NT2/D1 (cell line): ENCODE results near the gene RNF133.

Experiments
- DNase-seq: peaks from one replicate; pipeline ENCODE4 v3.0.0-alpha.2; 2011; ENCODE audit warnings: low read depth, low spot score
- H3K27me3 ChIP-seq: 2 replicates; pipeline ENCODE4 v1.6.0; 2011; ENCODE audit warnings: mild to moderate bottlenecking; ENCODE audit not compliant: insufficient read length, insufficient read depth
- H3K36me3 ChIP-seq: 2 replicates; pipeline ENCODE4 v1.6.1; 2011; ENCODE audit warnings: mild to moderate bottlenecking, low read length, mixed read lengths; ENCODE audit not compliant: insufficient read depth, insufficient read length
- H3K4me1 ChIP-seq: 2 replicates; pipeline ENCODE4 v1.5.1; 2011; ENCODE audit not compliant: insufficient read depth, insufficient read length
- H3K4me3 ChIP-seq: 2 replicates; pipeline ENCODE4 v1.5.1; 2011; ENCODE audit warnings: low read depth; ENCODE audit not compliant: insufficient read length
- H3K9ac ChIP-seq: 2 replicates; pipeline ENCODE4 v1.6.0; 2011; ENCODE audit warnings: low read depth; ENCODE audit not compliant: insufficient read length
- H3K9me3 ChIP-seq: 2 replicates; pipeline ENCODE4 v1.5.1; 2011; ENCODE audit warnings: mild to moderate bottlenecking, low read length; ENCODE audit not compliant: insufficient read depth
- SUZ12 ChIP-seq: IDR thresholded peaks from 2 replicates; pipeline ENCODE4 v1.6.1; 2011; ENCODE audit not compliant: insufficient read length, insufficient read depth; ENCODE audit errors: extremely low read depth
- YY1 ChIP-seq: IDR thresholded peaks from 2 replicates; pipeline ENCODE4 v1.6.1; 2011; ENCODE audit not compliant: insufficient read length, insufficient read depth
- ZNF274 ChIP-seq: IDR thresholded peaks from 2 replicates; pipeline ENCODE4 v1.6.1; 2011; ENCODE audit warnings: mild to moderate bottlenecking, low read depth, low read length

RNF133 gene

DNA sequence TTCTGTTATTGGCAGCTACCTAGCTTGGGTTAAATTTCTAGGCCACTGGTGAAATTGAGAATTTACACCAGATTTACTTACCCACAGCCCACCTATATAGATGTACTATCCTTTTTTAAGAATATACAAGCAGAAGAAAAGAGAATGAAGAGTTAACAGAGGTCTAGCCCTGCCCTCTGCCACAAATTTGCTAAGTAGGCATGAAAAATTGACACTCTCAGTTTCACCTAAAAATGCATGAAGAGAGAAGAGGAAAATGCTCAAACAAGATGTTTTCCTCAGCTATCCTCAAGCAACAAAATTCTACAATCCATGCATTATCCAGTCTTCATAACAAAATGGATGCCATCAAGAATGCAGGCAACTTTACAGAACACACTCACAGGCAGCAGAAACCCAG, 28.4 kb upstream of the RNF133 start:
- H3K4me1 ChIP-seq = no peaks in the 10 kb centered on the region
- DNase-seq = no peak
- H3K36me3 ChIP-seq = no peaks in the 10 kb centered on the region
- H3K9ac ChIP-seq = no peak overlapping the region
- H3K9me3 ChIP-seq = no peaks in the 10 kb centered on the region
- no peaks in the 10 kb centered on the region for H3K27me3 ChIP-seq
- H3K4me3 ChIP-seq = no peak overlapping the region
- TF ChIP-seq SUZ12 = no peak
- no peak for TF ChIP-seq ZNF274
- no peak for TF ChIP-seq YY1

DNA sequence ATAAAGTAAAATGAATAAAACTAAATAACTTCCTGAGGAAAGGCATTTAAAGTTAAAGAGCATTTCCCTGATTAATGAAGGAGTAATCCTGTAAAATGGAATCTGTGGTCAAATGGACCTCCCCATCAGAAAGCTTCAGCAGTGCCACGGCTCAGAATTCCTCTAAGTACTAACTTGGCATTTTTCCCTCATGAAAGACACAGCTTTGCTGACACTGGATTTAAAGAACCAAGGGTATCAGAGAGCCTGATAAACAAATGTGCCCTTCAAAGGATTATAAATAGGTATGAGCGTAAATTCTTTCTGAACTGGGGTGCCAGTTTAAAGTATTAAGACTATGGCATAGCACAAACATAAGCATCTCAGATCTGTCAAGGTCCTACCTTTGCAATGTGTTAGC, 28.0 kb upstream of the RNF133 start:
- Histone ChIP-seq H3K36me3 (no peaks in the 10 kb centered on the region), H3K4me1 (no peaks in the 10 kb centered on the region), H3K9me3 (no peaks in the 10 kb centered on the region), H3K4me3 (no peak overlapping the region), H3K9ac (no peak overlapping the region), H3K27me3 (no peaks in the 10 kb centered on the region)
- no peak for TF ChIP-seq SUZ12
- no peak for TF ChIP-seq ZNF274
- no peak for TF ChIP-seq YY1
- no peak for DNase-seq

DNA sequence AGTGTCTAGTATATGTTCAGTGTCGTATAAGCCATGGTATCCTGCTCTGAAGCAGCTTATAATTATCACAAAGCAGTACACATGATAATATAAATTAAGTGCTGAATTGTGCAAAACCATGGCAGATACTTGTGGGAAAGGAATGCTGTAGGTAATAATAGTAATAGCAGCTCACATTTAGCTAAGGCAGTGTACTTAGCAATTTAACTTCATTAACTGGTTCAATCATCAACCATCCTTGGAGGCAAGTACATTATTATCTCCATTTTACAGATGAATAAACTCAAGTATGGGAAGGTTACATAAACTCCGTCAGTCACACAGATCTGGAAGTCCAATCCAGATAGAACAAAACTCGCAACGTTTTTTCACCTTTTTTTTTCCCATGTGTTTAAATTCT, 25.4 kb upstream of the RNF133 start:
- Histone ChIP-seq H3K9me3 (no peaks in the 10 kb centered on the region), H3K9ac (no peak overlapping the region), H3K4me1 (no peaks in the 10 kb centered on the region), H3K4me3 (no peak overlapping the region), H3K27me3 (no peaks in the 10 kb centered on the region), H3K36me3 (no peaks in the 10 kb centered on the region)
- TF ChIP-seq YY1 (no peak), SUZ12 (no peak), ZNF274 (no peak)
- no peak for DNase-seq

DNA sequence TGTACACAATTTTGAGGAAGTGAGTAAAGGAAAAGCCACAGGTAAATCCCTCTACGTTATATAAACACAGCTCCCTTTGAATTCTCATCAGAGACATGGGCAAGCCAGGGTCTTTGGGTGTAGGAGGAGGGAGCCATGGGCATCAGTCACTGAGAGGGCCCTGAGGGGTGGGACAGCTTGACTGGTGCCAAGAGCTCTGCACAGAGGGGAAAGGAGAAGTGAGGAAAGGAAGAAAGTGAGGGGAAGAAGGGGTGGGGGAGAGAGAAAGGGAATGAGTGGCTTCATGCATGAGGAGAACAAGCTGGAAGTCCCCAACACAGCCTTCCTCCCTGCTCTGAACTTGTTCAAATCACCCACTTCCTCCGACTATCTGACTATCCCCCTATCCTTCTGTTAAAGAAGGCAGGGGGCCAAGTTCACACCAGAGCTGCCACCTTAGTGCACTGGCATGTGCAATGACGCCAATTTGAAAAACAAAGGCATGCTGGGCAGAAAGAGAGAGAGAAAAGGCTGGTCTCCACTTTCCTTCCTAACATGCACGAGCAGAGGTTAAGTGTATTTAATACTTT, 20.2 kb upstream of the RNF133 start:
- TF ChIP-seq SUZ12 = no peak
- TF ChIP-seq YY1 = no peak
- Histone ChIP-seq H3K27me3 (no peaks in the 10 kb centered on the region), H3K9ac (no peak overlapping the region), H3K36me3 (no peaks in the 10 kb centered on the region), H3K4me1 (no peaks in the 10 kb centered on the region), H3K9me3 (no peaks in the 10 kb centered on the region), H3K4me3 (no peak overlapping the region)
- DNase-seq = no peak

DNA sequence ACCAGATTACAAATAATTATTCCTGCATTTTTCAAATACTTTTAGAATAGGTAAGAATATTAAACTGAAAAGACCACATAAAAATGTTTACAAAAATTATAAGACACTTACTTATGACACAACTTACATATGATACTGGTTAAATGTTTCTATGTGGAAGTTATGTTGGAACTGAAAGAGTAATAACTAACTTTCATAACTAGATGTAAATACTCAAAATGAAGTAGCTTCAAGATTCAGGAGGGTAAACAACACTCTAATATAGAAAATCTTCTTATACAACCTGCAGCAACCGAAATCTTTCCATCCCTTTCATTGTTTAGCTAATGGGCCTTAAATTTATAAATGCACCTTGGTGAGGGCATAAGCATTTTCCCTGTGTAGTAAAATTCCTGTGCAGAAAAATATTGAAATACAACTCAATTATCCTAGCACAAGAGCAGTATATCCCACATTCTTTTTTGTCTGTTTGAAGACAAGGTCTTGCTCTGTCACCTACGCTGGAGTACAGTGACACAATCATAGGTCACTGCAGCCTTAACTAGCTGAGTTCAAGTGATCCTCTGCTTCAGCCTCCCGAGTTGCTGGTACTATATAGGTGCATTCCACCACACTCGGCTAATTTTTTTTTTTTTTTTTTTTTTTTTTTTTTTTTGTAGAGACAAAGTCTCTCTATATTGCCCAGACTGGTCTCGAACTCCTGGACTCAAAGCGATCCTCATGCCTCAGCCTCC, 18.6 kb upstream of the RNF133 start:
- Histone ChIP-seq H3K4me3 (no peak overlapping the region), H3K36me3 (no peaks in the 10 kb centered on the region), H3K9ac (no peak overlapping the region), H3K27me3 (no peaks in the 10 kb centered on the region), H3K4me1 (no peaks in the 10 kb centered on the region), H3K9me3 (no peaks in the 10 kb centered on the region)
- TF ChIP-seq YY1 (no peak), ZNF274 (no peak)
- no peak for DNase-seq

DNA sequence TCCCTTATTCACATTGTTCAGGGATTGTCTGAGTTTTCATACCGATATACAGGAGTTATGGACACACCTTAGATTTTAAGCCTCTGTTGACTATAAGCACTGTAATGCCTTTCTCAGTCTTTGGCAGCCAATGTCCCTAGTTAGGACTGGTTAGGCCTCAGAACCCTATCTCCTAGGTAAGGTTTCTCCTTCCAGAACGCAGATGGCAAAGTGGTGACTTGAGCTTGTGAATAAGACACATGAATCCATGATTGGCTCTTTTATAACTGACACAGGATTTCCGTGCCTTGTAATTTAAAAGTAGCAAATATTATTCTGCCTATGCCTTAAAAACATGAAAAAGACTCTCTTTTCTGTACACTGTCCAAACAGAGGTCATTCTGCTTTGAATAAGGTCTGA, 16.3 kb upstream of the RNF133 start:
- Histone ChIP-seq H3K4me3 (no peak overlapping the region), H3K9ac (no peak overlapping the region), H3K27me3 (no peaks in the 10 kb centered on the region), H3K9me3 (no peaks in the 10 kb centered on the region), H3K4me1 (no peaks in the 10 kb centered on the region), H3K36me3 (no peaks in the 10 kb centered on the region)
- no peak for DNase-seq
- TF ChIP-seq ZNF274 (no peak), YY1 (no peak), SUZ12 (no peak)

DNA sequence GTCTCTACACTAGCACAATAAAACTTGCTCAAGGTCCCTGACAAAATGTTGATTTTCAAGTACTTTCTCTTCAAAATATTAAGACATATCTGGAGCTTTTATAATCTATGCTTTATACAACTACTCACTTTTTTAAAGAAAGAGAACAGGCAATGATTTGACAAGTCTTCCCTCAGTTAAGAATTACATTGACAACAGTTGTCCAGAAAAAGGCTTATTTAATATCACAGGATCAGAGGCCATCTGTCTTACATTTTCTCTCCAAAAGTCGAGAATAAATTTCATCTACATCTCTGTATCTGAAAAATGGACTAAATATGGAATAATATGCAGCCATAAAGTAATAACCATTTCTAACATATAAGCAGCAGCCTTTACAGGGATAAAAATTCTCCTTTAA, 12.0 kb upstream of the RNF133 start:
- TF ChIP-seq YY1 (no peak), ZNF274 (no peak), SUZ12 (no peak)
- H3K9me3 ChIP-seq = no peaks in the 10 kb centered on the region
- no peak for DNase-seq

More for the DNA sequence above, 12.0 kb upstream of the RNF133 start:
- Histone ChIP-seq H3K9ac (no peak overlapping the region), H3K4me1 (no peaks in the 10 kb centered on the region), H3K36me3 (no peaks in the 10 kb centered on the region), H3K27me3 (no peaks in the 10 kb centered on the region), H3K4me3 (no peak overlapping the region)
